Sigmoid colon (tissue), 3 donors: Measurements from ENCODE around the gene KIF2B.

ENCODE experiments used
- POLR2A ChIP-seq, 2 donors: fragments of 450-650 bp; IDR thresholded peaks; one replicate each; pipeline ENCODE4 v1.6.1; 2016; ENCODE audit warnings: antibody characterized with exemption in 2 of 2, mild to moderate bottlenecking in 2 of 2, moderate library complexity in 2 of 2
- TF ChIP-seq, protein P1 (sequence below), 4 experiments: fragments of 450-650 bp in 3 of 4; fragments of 200-600 bp in 1 of 4; IDR thresholded peaks; one replicate each; pipeline ENCODE4 v1.5.1; 2016 to 2019; ENCODE audit warnings: antibody characterized with exemption in 4 of 4, mild to moderate bottlenecking in 3 of 4, moderate library complexity in 2 of 4

DNA sequence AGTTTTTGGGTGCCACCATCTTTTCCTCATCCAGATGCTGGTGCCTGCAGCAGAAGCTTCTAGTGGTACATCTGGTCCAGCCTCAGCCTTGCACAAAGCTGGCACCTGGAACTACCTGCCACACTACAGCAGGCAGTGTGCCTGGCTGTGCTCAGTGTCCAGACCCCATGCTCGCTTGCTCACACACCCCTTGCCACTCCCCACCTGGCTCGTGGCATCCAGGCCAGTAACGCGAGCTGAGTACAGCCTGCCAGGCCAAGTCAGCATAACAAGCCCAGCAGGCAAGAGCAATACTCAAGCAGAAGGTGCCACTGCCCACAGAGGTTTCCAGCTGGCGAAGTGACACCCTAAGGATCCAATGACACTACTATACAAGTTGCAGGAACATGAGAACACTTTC, 29.7 kb upstream of the KIF2B start:
- TF ChIP-seq, protein P1, sequence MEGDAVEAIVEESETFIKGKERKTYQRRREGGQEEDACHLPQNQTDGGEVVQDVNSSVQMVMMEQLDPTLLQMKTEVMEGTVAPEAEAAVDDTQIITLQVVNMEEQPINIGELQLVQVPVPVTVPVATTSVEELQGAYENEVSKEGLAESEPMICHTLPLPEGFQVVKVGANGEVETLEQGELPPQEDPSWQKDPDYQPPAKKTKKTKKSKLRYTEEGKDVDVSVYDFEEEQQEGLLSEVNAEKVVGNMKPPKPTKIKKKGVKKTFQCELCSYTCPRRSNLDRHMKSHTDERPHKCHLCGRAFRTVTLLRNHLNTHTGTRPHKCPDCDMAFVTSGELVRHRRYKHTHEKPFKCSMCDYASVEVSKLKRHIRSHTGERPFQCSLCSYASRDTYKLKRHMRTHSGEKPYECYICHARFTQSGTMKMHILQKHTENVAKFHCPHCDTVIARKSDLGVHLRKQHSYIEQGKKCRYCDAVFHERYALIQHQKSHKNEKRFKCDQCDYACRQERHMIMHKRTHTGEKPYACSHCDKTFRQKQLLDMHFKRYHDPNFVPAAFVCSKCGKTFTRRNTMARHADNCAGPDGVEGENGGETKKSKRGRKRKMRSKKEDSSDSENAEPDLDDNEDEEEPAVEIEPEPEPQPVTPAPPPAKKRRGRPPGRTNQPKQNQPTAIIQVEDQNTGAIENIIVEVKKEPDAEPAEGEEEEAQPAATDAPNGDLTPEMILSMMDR (IDR thresholded peaks at IDR 0.05) = no peak
- no peak for TF ChIP-seq POLR2A (IDR thresholded peaks at IDR 0.05)
